ENCODE results near the gene CDC42EP4.
"Not testable (repeated sequence)": the region's sequence is repeated elsewhere in the genome, so short reads cannot be mapped to it uniquely, and the experiment has no call there.

The CDC42EP4 gene

GRCh38 chr17:73342541-73343167, 30.9 kb upstream of the CDC42EP4 start:
- no peak for DNase-seq (ENCODE audit: low read depth)

DNA sequence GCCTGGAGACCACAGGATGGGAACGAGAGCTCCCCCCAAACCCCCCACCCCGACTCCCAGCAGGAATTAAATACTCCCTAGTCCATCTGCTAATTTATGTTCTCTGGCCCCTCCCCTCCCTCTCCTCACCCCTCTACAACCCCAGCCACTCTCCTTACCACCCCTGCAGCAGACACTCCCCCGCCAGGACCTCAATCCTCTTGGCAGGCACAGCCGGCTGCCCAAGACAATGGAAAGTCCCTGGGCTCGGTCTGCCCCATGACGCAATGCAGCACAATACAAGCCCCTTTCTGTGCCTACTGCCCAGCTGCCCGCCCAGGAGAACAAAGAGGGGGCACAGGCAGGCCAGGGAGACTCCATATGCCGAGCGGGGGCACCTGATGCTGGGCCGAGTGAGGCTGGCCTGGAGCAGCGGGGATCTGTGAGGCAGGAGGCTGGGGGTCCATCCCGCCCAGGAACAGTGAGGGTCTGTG, 30.3 kb upstream of the CDC42EP4 start:
- no peak for DNase-seq (ENCODE audit: low read depth)

GRCh38 chr17:73341350-73342049, 29.7 kb upstream of the CDC42EP4 start:
- no peak for DNase-seq (ENCODE audit: low read depth)

DNA sequence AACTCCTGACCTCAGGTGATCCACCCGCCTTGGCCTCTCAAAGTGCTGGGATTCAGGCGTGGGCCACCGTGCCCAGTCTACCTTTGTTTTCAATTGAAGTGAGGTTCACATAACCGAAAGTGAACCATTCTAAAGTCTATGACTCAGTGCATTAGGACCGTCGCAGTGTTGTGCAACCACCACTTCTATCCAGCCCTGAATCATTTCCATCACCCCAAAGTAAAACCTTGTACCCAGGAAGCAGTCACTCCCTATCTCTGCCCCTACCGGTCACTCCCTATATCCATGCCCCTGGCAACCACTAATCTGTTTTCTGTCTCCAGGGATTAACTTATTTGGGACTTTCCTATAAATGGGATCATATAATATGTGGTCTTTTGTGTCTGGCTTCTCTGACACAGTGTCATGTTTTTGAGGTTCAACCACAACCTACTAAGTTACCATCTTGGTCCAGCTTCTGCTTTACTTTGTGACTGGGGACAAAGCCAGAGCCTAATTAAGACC, 28.3 kb upstream of the CDC42EP4 start:
- DNase-seq (ENCODE audit: low read depth) = no peak

- no peak for DNase-seq (ENCODE audit: low read depth)
Observed at GRCh38 chr17:73338566-73339197, 26.9 kb upstream of the CDC42EP4 start.

DNA sequence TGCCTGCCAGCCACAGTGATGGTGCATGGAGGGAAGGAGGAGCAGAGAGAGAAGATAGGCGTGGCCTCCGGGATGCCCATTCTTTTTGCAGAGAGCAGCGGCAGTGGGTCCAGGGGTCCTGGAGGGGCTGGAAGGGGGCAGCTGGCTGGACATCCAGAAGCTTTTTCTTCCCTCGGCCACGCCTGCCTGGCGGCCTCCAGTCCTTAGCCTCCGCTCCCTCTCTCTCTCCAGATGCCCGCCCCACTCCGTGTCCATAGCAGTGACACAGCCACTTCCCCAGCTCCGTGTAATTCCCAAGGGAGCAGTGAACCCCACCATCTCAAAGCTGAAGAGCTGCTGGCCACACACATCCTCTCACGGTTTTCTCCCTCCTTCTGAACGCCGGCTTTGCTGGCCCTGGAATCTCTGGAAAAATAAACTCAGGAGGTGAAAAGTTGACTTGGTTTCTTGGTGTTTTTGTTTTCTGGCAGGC, 26.3 kb upstream of the CDC42EP4 start:
- DNase-seq (ENCODE audit: low read depth) = no peak

DNA sequence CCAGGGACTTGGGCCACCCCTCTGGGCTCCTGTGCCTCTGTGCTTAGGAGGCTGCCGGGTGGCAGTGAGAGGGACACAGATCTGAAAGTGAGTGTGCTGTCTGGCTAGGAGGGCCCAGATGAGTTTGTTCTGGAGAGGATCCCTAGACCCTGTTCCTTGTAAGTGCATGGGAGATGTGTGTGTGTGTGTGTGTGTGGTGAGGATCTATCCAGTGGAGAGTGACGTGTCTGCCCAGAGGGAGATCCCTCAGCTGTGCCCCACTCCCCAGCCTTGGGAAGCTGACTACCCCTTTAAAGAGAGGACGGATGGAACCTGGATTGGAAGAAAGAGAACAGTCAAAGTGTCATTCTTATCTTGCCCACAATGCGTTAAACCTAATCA, 25.5 kb upstream of the CDC42EP4 start:
- no peak for DNase-seq (ENCODE audit: low read depth)

GRCh38 chr17:73336408-73337329, 24.9 kb upstream of the CDC42EP4 start:
- no peak for DNase-seq (ENCODE audit: low read depth)

- no peak for DNase-seq (ENCODE audit: low read depth)
Observed at GRCh38 chr17:73335591-73336407, 24.0 kb upstream of the CDC42EP4 start.

DNA sequence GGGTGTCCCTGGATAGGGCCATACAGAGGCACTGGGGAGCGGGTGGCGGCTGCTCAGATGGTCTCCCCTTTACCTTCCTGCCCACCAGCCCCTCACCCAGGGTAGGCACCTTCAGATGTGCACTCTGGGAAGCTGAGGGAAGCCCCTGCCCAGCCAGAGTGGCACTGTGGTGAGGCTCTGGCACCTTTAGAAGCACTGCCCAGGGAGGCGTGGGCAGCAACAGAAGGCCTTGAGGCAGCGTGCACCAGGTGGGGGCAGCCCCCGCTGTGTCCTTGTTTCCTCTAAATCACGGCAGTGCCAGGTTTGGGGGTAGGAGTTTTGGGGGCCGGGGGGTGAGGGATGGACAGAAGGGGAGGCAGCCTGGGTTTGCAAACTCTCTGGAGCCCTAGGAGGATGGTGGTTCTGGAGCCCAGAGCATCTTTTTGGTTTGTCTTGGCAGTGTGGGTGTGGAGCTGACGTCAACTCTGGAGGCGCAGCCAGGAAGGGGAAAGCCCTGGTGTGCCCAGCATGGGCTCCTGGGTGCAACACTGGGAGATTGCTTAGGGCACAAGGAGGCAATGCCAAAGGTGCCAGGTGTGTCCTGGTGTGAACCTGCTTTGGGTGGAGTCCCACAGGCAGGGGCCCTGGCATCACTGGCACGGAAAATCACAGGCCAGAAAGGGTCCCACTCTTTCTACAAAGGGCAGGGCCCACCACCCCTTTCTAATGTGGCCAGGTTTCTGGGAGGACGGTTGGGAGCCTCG, 23.1 kb upstream of the CDC42EP4 start:
- DNase-seq (ENCODE audit: low read depth) = no peak

DNA sequence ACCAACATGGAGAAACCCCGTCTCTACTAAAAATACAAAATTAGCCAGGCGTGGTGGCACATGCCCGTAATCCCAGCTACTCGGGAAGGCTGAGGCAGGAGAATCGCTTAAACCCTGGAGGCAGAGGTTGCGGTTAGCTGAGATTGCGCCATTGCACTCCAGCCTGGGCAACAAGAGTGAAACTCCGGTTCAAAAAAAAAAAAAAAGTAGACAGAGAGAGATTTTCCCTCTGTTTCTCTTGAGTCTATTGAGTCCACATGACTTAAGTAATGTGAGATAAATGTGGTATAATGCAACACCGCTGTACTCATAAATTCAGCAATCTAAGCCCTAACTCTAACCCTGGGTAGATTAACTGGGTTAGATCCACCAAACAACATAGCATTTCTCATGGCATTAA, 21.6 kb upstream of the CDC42EP4 start:
- DNase-seq (ENCODE audit: low read depth) = not testable (repeated sequence)

- no peak for DNase-seq (ENCODE audit: low read depth)
Observed at GRCh38 chr17:73331060-73331459, 19.3 kb upstream of the CDC42EP4 start.

DNA sequence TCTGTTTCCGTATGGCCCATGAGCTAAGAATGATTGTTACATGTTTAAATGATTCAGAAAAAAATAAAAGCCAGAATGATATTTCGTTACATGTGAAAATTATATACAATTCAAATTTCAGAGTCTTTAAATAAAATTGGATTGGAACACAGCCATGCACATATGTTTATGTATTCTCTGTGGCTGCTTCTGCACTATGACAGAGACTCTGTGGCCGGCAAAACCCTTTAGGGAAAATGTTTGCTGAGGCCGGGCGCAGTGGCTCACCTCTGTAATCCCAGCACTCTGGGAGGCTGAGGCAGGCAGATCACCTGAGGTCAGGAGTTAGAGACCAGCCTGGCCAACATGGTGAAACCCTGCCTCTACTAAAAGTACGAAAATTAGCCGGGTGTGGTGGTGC, 15.9 kb upstream of the CDC42EP4 start:
- no peak for DNase-seq (ENCODE audit: low read depth)

- DNase-seq (ENCODE audit: low read depth) = no peak
Observed at GRCh38 chr17:73325527-73325842, 13.7 kb upstream of the CDC42EP4 start.

DNA sequence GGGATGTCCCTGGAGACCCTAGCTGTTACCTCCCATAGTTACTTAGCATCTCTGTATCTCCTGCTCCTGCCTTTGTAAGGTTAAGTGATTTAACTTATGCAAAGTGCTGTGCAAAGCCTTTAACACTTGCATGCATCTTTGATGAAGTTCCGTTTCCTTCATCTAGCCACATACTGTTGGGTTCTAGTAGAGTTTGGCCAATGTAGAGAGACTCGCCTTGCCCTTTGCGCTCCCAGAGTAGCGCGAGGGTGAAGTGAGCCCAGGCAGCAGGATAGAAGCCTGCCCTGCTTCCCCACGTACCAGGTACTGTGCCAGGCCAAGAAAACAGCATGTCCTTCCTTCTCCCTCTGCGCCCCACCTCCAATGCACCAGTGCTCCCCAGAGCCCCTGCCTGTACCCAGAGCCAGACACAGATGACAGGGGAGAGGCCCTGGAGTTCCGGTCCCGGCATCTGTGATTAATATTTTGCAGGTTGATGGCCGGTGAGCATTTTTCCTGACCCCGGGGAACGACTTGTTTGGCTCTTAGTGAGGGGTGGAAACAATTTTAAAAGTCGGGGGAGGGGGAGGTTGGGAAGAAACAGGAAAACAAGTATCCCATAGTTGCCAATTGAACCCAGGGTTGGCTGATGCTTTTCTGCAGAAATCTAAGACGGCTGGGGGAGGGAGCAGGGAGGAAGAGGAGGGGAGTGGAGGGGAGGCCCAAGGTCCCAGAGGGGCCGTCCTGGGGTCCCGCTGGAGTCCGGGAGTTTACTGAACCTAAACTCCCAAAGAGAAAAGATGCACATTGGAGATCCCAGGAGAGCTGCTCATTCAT, 13.1 kb upstream of the CDC42EP4 start:
- DNase-seq (ENCODE audit: low read depth) = no peak

- no peak for DNase-seq (ENCODE audit: low read depth)
Observed at GRCh38 chr17:73324160-73324475, 12.3 kb upstream of the CDC42EP4 start.

DNA sequence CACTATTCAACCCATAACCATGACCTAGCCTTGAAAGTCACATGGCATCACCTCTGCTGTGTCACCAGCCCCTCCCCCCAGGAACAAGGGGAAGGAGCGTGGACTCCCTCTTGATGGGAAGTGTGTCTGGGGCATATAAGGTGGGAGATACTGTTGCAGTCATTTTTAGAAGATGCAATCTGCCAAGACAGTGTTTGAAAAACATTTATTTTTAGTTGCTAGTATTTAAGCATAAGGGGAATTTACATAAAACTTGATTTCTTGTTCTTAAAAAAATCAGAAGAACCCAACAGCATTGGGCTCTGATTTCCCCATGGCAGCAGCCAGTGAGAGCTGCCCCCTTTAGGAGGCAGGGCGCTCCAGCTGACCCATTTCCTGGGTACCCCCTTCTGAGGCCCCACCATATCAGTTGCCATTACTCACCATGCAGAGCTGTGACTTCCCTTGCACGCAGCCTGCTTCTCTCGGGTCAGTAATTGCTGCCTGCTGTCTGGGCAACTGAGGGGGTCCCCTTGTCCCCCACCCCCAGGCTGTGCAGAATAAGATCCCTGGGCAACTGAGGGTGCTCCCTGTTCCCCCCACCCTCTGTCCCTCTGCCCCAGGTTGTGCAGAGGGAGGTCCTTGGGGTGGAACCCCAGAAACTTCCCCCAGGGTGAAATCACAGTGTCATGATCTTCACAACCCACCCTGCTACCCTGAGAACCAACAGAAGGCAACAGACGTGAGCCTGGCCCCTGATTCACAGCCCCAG, 11.8 kb upstream of the CDC42EP4 start:
- DNase-seq (ENCODE audit: low read depth) = no peak

DNA sequence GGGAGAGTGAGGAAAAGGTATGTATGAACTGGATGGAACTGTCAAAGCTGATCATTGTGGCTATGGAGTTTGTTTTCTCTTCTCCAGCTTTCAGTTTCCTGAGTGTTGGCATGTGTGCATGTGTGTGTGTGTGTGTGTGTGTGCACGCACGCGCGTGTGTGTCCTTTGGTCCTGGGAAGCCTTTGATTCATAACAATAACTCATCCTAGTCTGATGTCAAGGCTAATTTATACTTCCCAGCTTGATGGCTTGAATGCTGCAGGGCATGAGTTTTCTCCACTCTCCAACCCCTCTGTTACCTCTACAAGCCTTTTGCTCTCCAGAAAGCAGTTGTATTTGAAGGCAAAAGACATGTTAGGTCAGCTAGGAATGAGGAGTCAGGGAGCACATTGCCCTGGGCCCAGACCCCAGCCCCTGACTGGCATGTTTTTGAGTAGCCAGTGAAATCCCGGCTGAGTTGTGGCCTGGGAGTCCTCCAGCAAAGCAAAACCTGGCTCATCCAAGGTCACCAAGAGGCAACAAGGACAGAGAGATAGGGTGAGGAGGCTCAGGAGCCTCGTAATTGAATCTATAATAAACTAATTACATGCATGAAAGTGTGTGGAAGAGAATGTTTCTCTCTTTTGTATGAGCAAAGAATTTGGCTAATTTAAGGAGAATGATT, 8.9 kb upstream of the CDC42EP4 start:
- no peak for DNase-seq (ENCODE audit: low read depth)

GRCh38 chr17:73319766-73320165, 8.0 kb upstream of the CDC42EP4 start:
- DNase-seq (ENCODE audit: low read depth) = no peak
